HG03558 (cell line): ENCODE measurements around the gene FASTK.

ENCODE experiments used
- ATAC-seq: cut with Tn5 transposase; IDR thresholded peaks from one replicate; pipeline ENCODE4 v1.9.1; 2021; ENCODE audit warnings: moderate number of reproducible peaks; ENCODE audit not compliant: unreplicated experiment; ENCODE audit errors: extremely low read depth

The FASTK gene

GRCh38 chr7:151118108-151119054 is 37.8 kb upstream of the FASTK start:
- no peak for ATAC-seq

GRCh38 chr7:151117565-151117964 is 37.0 kb upstream of the FASTK start:
- ATAC-seq: no peak

- ATAC-seq: no peak
These were observed 36.2 kb upstream of the FASTK start for GRCh38 chr7:151116603-151117440.

GRCh38 chr7:151115836-151116418 is 35.3 kb upstream of the FASTK start:
- no peak for ATAC-seq

GRCh38 chr7:151115121-151115835 is 34.7 kb upstream of the FASTK start:
- ATAC-seq: no peak

GRCh38 chr7:151114151-151115090 is 33.8 kb upstream of the FASTK start:
- ATAC-seq: no peak

GRCh38 chr7:151113344-151114150 is 32.9 kb upstream of the FASTK start:
- ATAC-seq: no peak

- ATAC-seq: no peak
These were observed 30.5 kb upstream of the FASTK start for GRCh38 chr7:151110941-151111645.

- no peak for ATAC-seq
These were observed 29.8 kb upstream of the FASTK start for GRCh38 chr7:151110236-151110940.

GRCh38 chr7:151109094-151110048 is 28.8 kb upstream of the FASTK start:
- ATAC-seq: no peak

GRCh38 chr7:151107882-151108281 is 27.3 kb upstream of the FASTK start:
- no peak for ATAC-seq

- ATAC-seq: no peak
These were observed 24.0 kb upstream of the FASTK start for GRCh38 chr7:151104411-151105235.

- ATAC-seq: no peak
These were observed 23.4 kb upstream of the FASTK start for GRCh38 chr7:151103973-151104372.

GRCh38 chr7:151102991-151103390 is 22.4 kb upstream of the FASTK start:
- no peak for ATAC-seq
